Prostate gland (tissue), 2 donors: ENCODE measurements around the gene FXYD1. TPM values are rescaled to one million over a fixed set of nuclear protein-coding genes. Genes with fewer than 3 reads are reported as not detected.

ENCODE experiments used
- DNase-seq: peaks from one replicate; pipeline ENCODE4 v3.0.0-alpha.2; 2019; ENCODE audit warnings: low spot score
- H3K27ac ChIP-seq, 2 donors: fragments of 200-600 bp; sonication (generic); 2 replicates each; pipeline ENCODE4 v1.5.1; 2017 to 2019
- H3K27me3 ChIP-seq: fragments of 200-600 bp; sonication (generic); replicated peaks from 2 replicates; pipeline ENCODE4 v1.5.1; 2019; ENCODE audit not compliant: insufficient read depth
- H3K36me3 ChIP-seq, 2 donors: fragments of 200-600 bp; sonication (generic); 1 replicate in 1 of 2; 2 replicates in 1 of 2; pipeline versions ENCODE4 v1.5.1 to v1.8.1; 2017 to 2019
- H3K4me1 ChIP-seq: fragments of 200-600 bp; sonication (generic); replicated peaks from 2 replicates; pipeline ENCODE4 v1.5.1; 2019
- H3K4me3 ChIP-seq, 2 donors: fragments of 200-600 bp; sonication (generic); 2 replicates each; pipeline ENCODE4 v1.5.1; 2017 to 2019
- H3K9me3 ChIP-seq: fragments of 200-600 bp; sonication (generic); 2 replicates; pipeline ENCODE4 v1.5.1; 2017
- CTCF ChIP-seq, 4 experiments: fragments of 200-600 bp in 2 of 4; fragments of 450-650 bp in 2 of 4; sonication (generic) in 2 of 4; IDR thresholded peaks; 1 replicate in 3 of 4; 2 replicates in 1 of 4; pipeline ENCODE4 v1.5.1; 2016 to 2019; ENCODE audit warnings: antibody characterized with exemption in 4 of 4, mild to moderate bottlenecking in 2 of 4, moderate library complexity in 2 of 4
- POLR2A ChIP-seq: fragments of 450-650 bp; IDR thresholded peaks from one replicate; pipeline ENCODE4 v1.6.1; 2016; ENCODE audit warnings: antibody characterized with exemption, mild to moderate bottlenecking
- POLR2AphosphoS5 ChIP-seq: sonication (generic); formaldehyde crosslinking; IDR thresholded peaks from one replicate; pipeline ENCODE4 v1.6.1; 2017; ENCODE audit warnings: antibody characterized with exemption
- WGBS: methylation state at CpG from one replicate; pipeline ENCODE4 v1.1.5; 2018; 5-methylcytosine and 5-hydroxymethylcytosine counted together
- intact Hi-C: fragments of 100-400 bp; cut with DNase I; formaldehyde crosslinking; loops from one replicate; pipeline ENCODE4 v1.14.2; 2022
- total RNA-seq, 2 donors: library from RNA; depleted of rRNA; stranded (reverse); fragments of >200 nt; gene quantifications; one replicate each; pipeline ENCODE4 v1.1.0, GENCODE V29; 2016

Gene FXYD1
- total RNA-seq, 2 donors from 2014 or later: 15.9 to 30.6 TPM

- WGBS: 97% methylated on average over 6 of the region's 6 CpGs
- H3K27me3 ChIP-seq: no peaks in the 10 kb centered on the region
- no peak for DNase-seq
- H3K27ac ChIP-seq: no peak overlapping the region
- intact Hi-C loops: no loop called here
- no peaks in the 10 kb centered on the region for H3K4me1 ChIP-seq
- no peaks in the 10 kb centered on the region for H3K9me3 ChIP-seq
- no peak overlapping the region for H3K4me3 ChIP-seq
- H3K36me3 ChIP-seq: no peaks in the 10 kb centered on the region
- TF ChIP-seq CTCF (IDR thresholded peaks at IDR 0.05) (no peak), POLR2A (no peak), POLR2AphosphoS5 (no peak)
These were observed 33.6 kb upstream of the FXYD1 start for GRCh38 chr19:35105047-35105410.

- 85% methylated on average over 30 of the region's 30 CpGs for WGBS
- DNase-seq: no peak
- Histone ChIP-seq H3K4me3 (no peak overlapping the region), H3K9me3 (no peaks in the 10 kb centered on the region), H3K4me1 (no peaks in the 10 kb centered on the region), H3K36me3 (no peaks in the 10 kb centered on the region), H3K27me3 (no peaks in the 10 kb centered on the region), H3K27ac (no peak overlapping the region)
- TF ChIP-seq POLR2A: no peak
- TF ChIP-seq CTCF (IDR thresholded peaks at IDR 0.05): no peak
- no peak for TF ChIP-seq POLR2AphosphoS5
- intact Hi-C loops: no loop called here
These were observed 33.0 kb upstream of the FXYD1 start for GRCh38 chr19:35105411-35106290.

GRCh38 chr19:35106291-35106583, 32.4 kb upstream of the FXYD1 start:
- TF ChIP-seq CTCF (IDR thresholded peaks at IDR 0.05) (no peak), POLR2AphosphoS5 (no peak), POLR2A (no peak)
- Histone ChIP-seq H3K36me3 (no peaks in the 10 kb centered on the region), H3K4me1 (no peaks in the 10 kb centered on the region), H3K4me3 (no peak overlapping the region), H3K9me3 (no peaks in the 10 kb centered on the region), H3K27me3 (no peaks in the 10 kb centered on the region), H3K27ac (no peak overlapping the region)
- DNase-seq: no peak
- 87% methylated on average over 9 of the region's 9 CpGs for WGBS
- intact Hi-C loops: no loop called here

GRCh38 chr19:35106898-35107541, 31.6 kb upstream of the FXYD1 start:
- H3K4me1 ChIP-seq: no peaks in the 10 kb centered on the region
- TF ChIP-seq POLR2AphosphoS5 (no peak), POLR2A (no peak), CTCF (IDR thresholded peaks at IDR 0.05) (no peak)
- H3K4me3 ChIP-seq: no peak overlapping the region
- no peak for DNase-seq
- intact Hi-C loops: no loop called here
- no peaks in the 10 kb centered on the region for H3K36me3 ChIP-seq
- WGBS: 29% methylated on average over 2 of the region's 2 CpGs
- no peak overlapping the region for H3K27ac ChIP-seq
- H3K9me3 ChIP-seq: no peaks in the 10 kb centered on the region
- no peaks in the 10 kb centered on the region for H3K27me3 ChIP-seq

- intact Hi-C loops: no loop called here
- TF ChIP-seq CTCF (IDR thresholded peaks at IDR 0.05) (no peak), POLR2AphosphoS5 (peak; percentile 58), POLR2A (peak; percentile 35)
- H3K27ac ChIP-seq: no peak overlapping the region
- H3K27me3 ChIP-seq: no peaks in the 10 kb centered on the region
- H3K9me3 ChIP-seq: no peaks in the 10 kb centered on the region
- no peak for DNase-seq
- H3K4me3 ChIP-seq: no peak overlapping the region
- H3K4me1 ChIP-seq: no peaks in the 10 kb centered on the region
- 42% methylated on average over 5 of the region's 5 CpGs for WGBS
- no peaks in the 10 kb centered on the region for H3K36me3 ChIP-seq
These were observed 31.1 kb upstream of the FXYD1 start for GRCh38 chr19:35107545-35107944.
